HUDEP-2 (cell line): ENCODE data around the gene TP73.

Experiments
- DNase-seq, 76 experiments: peaks; one replicate each; lab custom pipeline; 2025; ENCODE audit not compliant: unreplicated experiment in 76 of 76; lab: John Stamatoyannopoulos, UW

Gene TP73

GRCh38 chr1:3772715-3773571 is 120.6 kb downstream of the TP73 start, which contains the start of gene SMIM1:
Gene SMIM1, plus strand, starts transcription at chr1:3772749. Its CDS starts 2,625 bp downstream, at chr1:3775374.
- peak in 56 of 76 experiments; percentile 13 to 69 (median 45) for DNase-seq

GRCh38 chr1:3773572-3774275 is 121.4 kb downstream of the TP73 start:
- DNase-seq, result peak in 42 of 76 experiments; percentile 7 to 68 (median 40)

- DNase-seq, result peak in 46 of 76 experiments; percentile 53 to 95 (median 88)
These were observed 122.1 kb downstream of the TP73 start for GRCh38 chr1:3774276-3774945.

- DNase-seq, result peak in 71 of 76 experiments; percentile 42 to 95 (median 82)
These were observed 122.7 kb downstream of the TP73 start for GRCh38 chr1:3774946-3775489.

- DNase-seq, result peak in 74 of 76 experiments; percentile 56 to 94 (median 84)
These were observed 123.3 kb downstream of the TP73 start for GRCh38 chr1:3775490-3776230.

GRCh38 chr1:3776231-3776961 is 124.1 kb downstream of the TP73 start:
- DNase-seq, result peak in 27 of 76 experiments; percentile 17 to 72 (median 45)

GRCh38 chr1:3777078-3777547 is 124.8 kb downstream of the TP73 start:
- DNase-seq, result peak in 26 of 76 experiments; percentile 2 to 53 (median 24)

GRCh38 chr1:3777647-3778589 is 125.6 kb downstream of the TP73 start:
- DNase-seq, result peak in 26 of 76 experiments; percentile 10 to 71 (median 33)

GRCh38 chr1:3778590-3779264 is 126.4 kb downstream of the TP73 start:
- peak in 37 of 76 experiments; percentile 5 to 64 (median 30) for DNase-seq

GRCh38 chr1:3779265-3779911 is 127.1 kb downstream of the TP73 start:
- DNase-seq, result peak in 15 of 76 experiments; percentile 9 to 64 (median 25)

GRCh38 chr1:3779912-3780416 is 127.6 kb downstream of the TP73 start:
- DNase-seq, result peak in 1 of 76 experiments; percentile 43

GRCh38 chr1:3780901-3781300 is 128.6 kb downstream of the TP73 start:
- DNase-seq, result no peak

- DNase-seq, result no peak
These were observed 131.5 kb downstream of the TP73 start for GRCh38 chr1:3783651-3784474.

- no peak for DNase-seq
These were observed 132.7 kb downstream of the TP73 start for GRCh38 chr1:3785045-3785444.

- DNase-seq, result peak in 36 of 76 experiments; percentile 5 to 63 (median 26)
These were observed 133.3 kb downstream of the TP73 start for GRCh38 chr1:3785456-3786157.
